Measurements from ENCODE around the gene ATP5F1B. TPM values are rescaled to one million over a fixed set of nuclear protein-coding genes. Genes with fewer than 3 reads are reported as not detected.
A peak's percentile ranks its signal among the peaks of the same experiment; 100 is the strongest.

ATP5F1B gene
- polyA plus RNA-seq, 4 donors, result 527 to 1,455 (median 997) TPM

- Histone ChIP-seq H3K36me3 (ENCODE audit: control insufficient read depth in 3 of 3, insufficient read depth in 2 of 3, low read depth in 1 of 3, low read length in 3 of 3) (peaks cover 25 to 60% (median 26%) of the 10 kb centered on the region in 3 donors), H3K4me1 (ENCODE audit: control insufficient read depth in 3 of 3, insufficient read depth in 2 of 3, low read depth in 1 of 3, low read length in 2 of 3) (peaks cover 0 to 28% (median 0%) of the 10 kb centered on the region in 3 donors), H3K4me3 (ENCODE audit: low read depth in 1 of 3, low read length in 3 of 3) (no peak overlapping the region), H3K9me3 (ENCODE audit: control insufficient read depth in 2 of 2, insufficient read depth in 1 of 2, low read depth in 1 of 2, low read length in 1 of 2) (no peaks in the 10 kb centered on the region), H3K27ac (ENCODE audit: low read depth in 1 of 3, low read length in 2 of 3) (no peak overlapping the region), H3K27me3 (ENCODE audit: control insufficient read depth in 3 of 3, insufficient read depth in 3 of 3, low read length in 3 of 3) (no peaks in the 10 kb centered on the region)
- FAIRE-seq (no peak), DNase-seq (no peak)
- WGBS, 3 donors, result 74 to 84% (median 79%) methylated on average over 6 of the region's 6 CpGs
Measured at GRCh38 chr12:56641219-56641618, 4.6 kb downstream of the ATP5F1B start.

GRCh38 chr12:56637621-56638020, 8.2 kb downstream of the ATP5F1B start:
- Histone ChIP-seq H3K4me1 (ENCODE audit: control insufficient read depth in 3 of 3, insufficient read depth in 2 of 3, low read depth in 1 of 3, low read length in 2 of 3) (peaks cover 2 to 40% (median 15%) of the 10 kb centered on the region in 3 donors), H3K27ac (ENCODE audit: low read depth in 1 of 3, low read length in 2 of 3) (peak overlapping the region in 2 of 3 donors; percentile 27 to 77), H3K4me3 (ENCODE audit: low read depth in 1 of 3, low read length in 3 of 3) (no peak overlapping the region), H3K27me3 (ENCODE audit: control insufficient read depth in 3 of 3, insufficient read depth in 3 of 3, low read length in 3 of 3) (no peaks in the 10 kb centered on the region), H3K36me3 (ENCODE audit: control insufficient read depth in 3 of 3, insufficient read depth in 2 of 3, low read depth in 1 of 3, low read length in 3 of 3) (peaks cover 21 to 50% (median 21%) of the 10 kb centered on the region in 3 donors), H3K9me3 (ENCODE audit: control insufficient read depth in 2 of 2, insufficient read depth in 1 of 2, low read depth in 1 of 2, low read length in 1 of 2) (no peaks in the 10 kb centered on the region)
- FAIRE-seq (no peak), DNase-seq (no peak)
- WGBS, 3 donors, result 36 to 52% (median 50%) methylated on average over 2 of the region's 2 CpGs

- WGBS, 3 donors, result 2 to 4% (median 3%) methylated on average over 12 of the region's 12 CpGs
- peaks cover 14 to 43% (median 15%) of the 10 kb centered on the region in 3 donors for H3K36me3 ChIP-seq (ENCODE audit: control insufficient read depth in 3 of 3, insufficient read depth in 2 of 3, low read depth in 1 of 3, low read length in 3 of 3)
- DNase-seq (peak; percentile 100), FAIRE-seq (no peak)
- H3K9me3 ChIP-seq (ENCODE audit: control insufficient read depth in 2 of 2, insufficient read depth in 1 of 2, low read depth in 1 of 2, low read length in 1 of 2), result no peaks in the 10 kb centered on the region
- peak overlapping the region; percentile 92 to 95 (median 94) for H3K27ac ChIP-seq (ENCODE audit: low read depth in 1 of 3, low read length in 2 of 3)
- no peaks in the 10 kb centered on the region for H3K27me3 ChIP-seq (ENCODE audit: control insufficient read depth in 3 of 3, insufficient read depth in 3 of 3, low read length in 3 of 3)
- peaks cover 6 to 42% (median 21%) of the 10 kb centered on the region in 3 donors for H3K4me1 ChIP-seq (ENCODE audit: control insufficient read depth in 3 of 3, insufficient read depth in 2 of 3, low read depth in 1 of 3, low read length in 2 of 3)
- peak overlapping the region in 2 of 3 donors; percentile 78 to 84 for H3K4me3 ChIP-seq (ENCODE audit: low read depth in 1 of 3, low read length in 3 of 3)
Measured at GRCh38 chr12:56636675-56637540, 8.9 kb downstream of the ATP5F1B start.

GRCh38 chr12:56635806-56636674, 9.7 kb downstream of the ATP5F1B start:
- no peaks in the 10 kb centered on the region for H3K27me3 ChIP-seq (ENCODE audit: control insufficient read depth in 3 of 3, insufficient read depth in 3 of 3, low read length in 3 of 3)
- peak overlapping the region; percentile 74 to 84 (median 78) for H3K4me3 ChIP-seq (ENCODE audit: low read depth in 1 of 3, low read length in 3 of 3)
- H3K27ac ChIP-seq (ENCODE audit: low read depth in 1 of 3, low read length in 2 of 3), result peak overlapping the region; percentile 92 to 95 (median 94)
- WGBS, 3 donors, result 0 to 3% (median 2%) methylated on average over 20 of the region's 20 CpGs
- peaks cover 10 to 34% (median 14%) of the 10 kb centered on the region in 3 donors for H3K36me3 ChIP-seq (ENCODE audit: control insufficient read depth in 3 of 3, insufficient read depth in 2 of 3, low read depth in 1 of 3, low read length in 3 of 3)
- FAIRE-seq (no peak), DNase-seq (peak; percentile 95 to 96)
- peaks cover 6 to 47% (median 22%) of the 10 kb centered on the region in 3 donors for H3K4me1 ChIP-seq (ENCODE audit: control insufficient read depth in 3 of 3, insufficient read depth in 2 of 3, low read depth in 1 of 3, low read length in 2 of 3)
- H3K9me3 ChIP-seq (ENCODE audit: control insufficient read depth in 2 of 2, insufficient read depth in 1 of 2, low read depth in 1 of 2, low read length in 1 of 2), result no peaks in the 10 kb centered on the region

- Histone ChIP-seq H3K36me3 (ENCODE audit: control insufficient read depth in 3 of 3, insufficient read depth in 2 of 3, low read depth in 1 of 3, low read length in 3 of 3) (peaks cover 8 to 30% (median 13%) of the 10 kb centered on the region in 3 donors), H3K4me1 (ENCODE audit: control insufficient read depth in 3 of 3, insufficient read depth in 2 of 3, low read depth in 1 of 3, low read length in 2 of 3) (peaks cover 6 to 54% (median 22%) of the 10 kb centered on the region in 3 donors), H3K4me3 (ENCODE audit: low read depth in 1 of 3, low read length in 3 of 3) (peak overlapping the region; percentile 74 to 84 (median 78)), H3K9me3 (ENCODE audit: control insufficient read depth in 2 of 2, insufficient read depth in 1 of 2, low read depth in 1 of 2, low read length in 1 of 2) (no peaks in the 10 kb centered on the region), H3K27ac (ENCODE audit: low read depth in 1 of 3, low read length in 2 of 3) (peak overlapping the region; percentile 92 to 95 (median 94)), H3K27me3 (ENCODE audit: control insufficient read depth in 3 of 3, insufficient read depth in 3 of 3, low read length in 3 of 3) (no peaks in the 10 kb centered on the region)
- WGBS, 3 donors, result 1% methylated on average over 36 to 47 of the region's 47 CpGs
- FAIRE-seq, result no peak
- DNase-seq, result peak; percentile 90 to 91
Measured at GRCh38 chr12:56634837-56635791, 10.7 kb downstream of the ATP5F1B start.

- H3K27ac ChIP-seq (ENCODE audit: low read depth in 1 of 3, low read length in 2 of 3), result peak overlapping the region; percentile 92 to 95 (median 94)
- FAIRE-seq (no peak), DNase-seq (peak; percentile 77 to 87)
- peak overlapping the region; percentile 74 to 84 (median 78) for H3K4me3 ChIP-seq (ENCODE audit: low read depth in 1 of 3, low read length in 3 of 3)
- peaks cover 7 to 22% (median 8%) of the 10 kb centered on the region in 3 donors for H3K36me3 ChIP-seq (ENCODE audit: control insufficient read depth in 3 of 3, insufficient read depth in 2 of 3, low read depth in 1 of 3, low read length in 3 of 3)
- peaks cover 6 to 54% (median 22%) of the 10 kb centered on the region in 3 donors for H3K4me1 ChIP-seq (ENCODE audit: control insufficient read depth in 3 of 3, insufficient read depth in 2 of 3, low read depth in 1 of 3, low read length in 2 of 3)
- 1 to 2% (median 1%) methylated on average over 27 of the region's 27 CpGs for WGBS, 3 donors
- H3K9me3 ChIP-seq (ENCODE audit: control insufficient read depth in 2 of 2, insufficient read depth in 1 of 2, low read depth in 1 of 2, low read length in 1 of 2), result no peaks in the 10 kb centered on the region
- H3K27me3 ChIP-seq (ENCODE audit: control insufficient read depth in 3 of 3, insufficient read depth in 3 of 3, low read length in 3 of 3), result no peaks in the 10 kb centered on the region
Measured at GRCh38 chr12:56634242-56634836, 11.4 kb downstream of the ATP5F1B start.

- no peak for DNase-seq
- FAIRE-seq, result no peak
Measured at GRCh38 chr12:56633468-56634241, 12.1 kb downstream of the ATP5F1B start.

More at GRCh38 chr12:56633468-56634241, 12.1 kb downstream of the ATP5F1B start:
- Histone ChIP-seq H3K27ac (ENCODE audit: low read depth in 1 of 3, low read length in 2 of 3) (peak overlapping the region in 2 of 3 donors; percentile 94 to 95), H3K36me3 (ENCODE audit: control insufficient read depth in 3 of 3, insufficient read depth in 2 of 3, low read depth in 1 of 3, low read length in 3 of 3) (peaks cover 3 to 15% (median 5%) of the 10 kb centered on the region in 3 donors), H3K27me3 (ENCODE audit: control insufficient read depth in 3 of 3, insufficient read depth in 3 of 3, low read length in 3 of 3) (no peaks in the 10 kb centered on the region), H3K9me3 (ENCODE audit: control insufficient read depth in 2 of 2, insufficient read depth in 1 of 2, low read depth in 1 of 2, low read length in 1 of 2) (no peaks in the 10 kb centered on the region), H3K4me3 (ENCODE audit: low read depth in 1 of 3, low read length in 3 of 3) (peak overlapping the region in 2 of 3 donors; percentile 78 to 84), H3K4me1 (ENCODE audit: control insufficient read depth in 3 of 3, insufficient read depth in 2 of 3, low read depth in 1 of 3, low read length in 2 of 3) (peaks cover 6 to 54% (median 22%) of the 10 kb centered on the region in 3 donors)
- WGBS, 3 donors, result 31 to 51% (median 41%) methylated on average over 12 of the region's 12 CpGs

Data from small intestine (tissue), 7 donors.